H1 (cell line): ENCODE data around the gene ZMYM2. TPM values are rescaled to one million over a fixed set of nuclear protein-coding genes. Genes with fewer than 3 reads are reported as not detected.
A peak's percentile ranks its signal among the peaks of the same experiment; 100 is the strongest.

Source experiments
- CTCF ChIA-PET: fragments of 300-600 bp; sonication (Branson Sonifier 250); formaldehyde crosslinking; loops from one replicate; lab custom pipeline; 2021; ENCODE audit not compliant: partially characterized antibody; lab: Charles Lee
- POLR2A ChIA-PET: fragments of 300-600 bp; sonication (Branson Sonifier 250); formaldehyde crosslinking; loops from one replicate; lab custom pipeline; 2021; ENCODE audit warnings: inconsistent platforms; ENCODE audit not compliant: partially characterized antibody; lab: Charles Lee
- DNase-seq, 2 experiments: peaks; one replicate each; pipeline versions ENCODE4 v3.0.0 to v3.0.0-alpha.2; 2010 to 2022; ENCODE audit warnings: low spot score in 2 of 2, low read depth in 1 of 2, mixed read lengths in 1 of 2
- FAIRE-seq: peaks from 2 replicates; lab custom pipeline; 2011; peaks lifted over from hg19 to GRCh38; lab: Jason Lieb, UNC
- H2AFZ ChIP-seq: 2 replicates; pipeline ENCODE4 v1.8.1; 2012; ENCODE audit warnings: low read length, inconsistent platforms
- H2AK5ac ChIP-seq: 2 replicates; pipeline ENCODE4 v1.6.1; 2013; ENCODE audit warnings: low read depth, low read length
- H2BK120ac ChIP-seq: replicated peaks from 2 replicates; pipeline ENCODE3; 2013; ENCODE audit warnings: low read depth, low read length, inconsistent platforms
- H2BK12ac ChIP-seq: 2 replicates; pipeline ENCODE4 v1.6.1; 2013; ENCODE audit warnings: low read depth, low read length
- H2BK15ac ChIP-seq: 2 replicates; pipeline ENCODE4 v1.6.1; 2013; ENCODE audit warnings: low read length
- H2BK20ac ChIP-seq: 2 replicates; pipeline ENCODE4 v1.6.1; 2013; ENCODE audit warnings: low read length
- H2BK5ac ChIP-seq: 2 replicates; pipeline ENCODE4 v1.6.1; 2013; ENCODE audit warnings: low read depth, low read length
- H3K14ac ChIP-seq: 2 replicates; pipeline ENCODE4 v1.6.1; 2013; ENCODE audit warnings: inconsistent platforms; ENCODE audit not compliant: insufficient read length
- H3K18ac ChIP-seq: 2 replicates; pipeline ENCODE4 v1.6.1; 2013; ENCODE audit warnings: low read length; ENCODE audit errors: extremely low read depth
- H3K23ac ChIP-seq: 2 replicates; pipeline ENCODE4 v1.6.1; 2013; ENCODE audit warnings: inconsistent platforms; ENCODE audit not compliant: insufficient read length
- H3K23me2 ChIP-seq: 2 replicates; pipeline ENCODE4 v1.6.1; 2013; ENCODE audit warnings: low read depth, low read length
- H3K27ac ChIP-seq: 2 replicates; pipeline ENCODE4 v1.6.1; 2011; ENCODE audit warnings: low read depth, low read length, inconsistent platforms
- H3K27me3 ChIP-seq, 4 experiments: replicated peaks in 1 of 4; 1 replicate in 1 of 4; 2 replicates in 3 of 4; pipeline versions ENCODE4 v1.6.1 to v1.8.1; 2011 to 2013; ENCODE audit warnings: low read length in 3 of 4, mild to moderate bottlenecking in 3 of 4, inconsistent platforms in 2 of 4, mixed read lengths in 2 of 4, moderate library complexity in 1 of 4; ENCODE audit not compliant: control insufficient read depth in 3 of 4, insufficient read depth in 3 of 4; ENCODE audit errors: extremely low read depth in 1 of 4
- H3K36me3 ChIP-seq, 4 experiments: 2 replicates each; pipeline versions ENCODE4 v1.6.1 to v1.8.1; 2011 to 2013; ENCODE audit warnings: mild to moderate bottlenecking in 4 of 4, low read length in 3 of 4, moderate library complexity in 2 of 4, control low read depth in 1 of 4, inconsistent platforms in 1 of 4; ENCODE audit not compliant: insufficient read depth in 4 of 4, control insufficient read depth in 2 of 4
- H3K4ac ChIP-seq: replicated peaks from 2 replicates; pipeline ENCODE3; 2013; ENCODE audit warnings: low read length, low read depth, mixed read lengths, inconsistent platforms; ENCODE audit not compliant: insufficient read length
- H3K4me1 ChIP-seq, 4 experiments: replicated peaks in 1 of 4; 1 replicate in 1 of 4; 2 replicates in 3 of 4; pipeline versions ENCODE4 v1.6.1 to v1.8.1; 2011 to 2013; ENCODE audit warnings: low read length in 3 of 4, inconsistent platforms in 2 of 4, mixed read lengths in 1 of 4; ENCODE audit not compliant: insufficient read depth in 4 of 4, control insufficient read depth in 3 of 4
- H3K4me2 ChIP-seq, 2 experiments: 2 replicates each; pipeline versions ENCODE4 v1.6.1 to v1.8.1; 2011 to 2013; ENCODE audit warnings: low read depth in 2 of 2, low read length in 2 of 2, control low read depth in 1 of 2, inconsistent platforms in 1 of 2, mild to moderate bottlenecking in 1 of 2; ENCODE audit not compliant: insufficient read depth in 1 of 2
- H3K4me3 ChIP-seq, 4 experiments: fragments of 200-600, 300-600 bp in 1 of 4; sonication (generic), shearing (Covaris generic), sonication (Bioruptor Twin) in 1 of 4; 2 replicates each; pipeline versions ENCODE4 v1.5.1 to v1.8.1; 2011 to 2016; ENCODE audit warnings: low read length in 4 of 4, low read depth in 3 of 4, control low read depth in 2 of 4, inconsistent platforms in 2 of 4, mild to moderate bottlenecking in 2 of 4, mixed read lengths in 1 of 4, moderate library complexity in 1 of 4; ENCODE audit not compliant: insufficient read depth in 2 of 4; ENCODE audit errors: extremely low read depth in 1 of 4
- H3K56ac ChIP-seq: replicated peaks from 2 replicates; pipeline ENCODE3; 2013; ENCODE audit warnings: low read depth, mild to moderate bottlenecking, mixed read lengths, low read length, inconsistent platforms; ENCODE audit not compliant: insufficient read length
- H3K79me1 ChIP-seq: 2 replicates; pipeline ENCODE4 v1.6.1; 2013; ENCODE audit warnings: low read depth, low read length, control low read depth
- H3K79me2 ChIP-seq, 2 experiments: 2 replicates each; pipeline versions ENCODE4 v1.6.1 to v1.8.1; 2012 to 2013; ENCODE audit warnings: low read length in 2 of 2, mild to moderate bottlenecking in 2 of 2, inconsistent platforms in 1 of 2; ENCODE audit not compliant: insufficient read depth in 2 of 2, control insufficient read depth in 1 of 2
- H3K9ac ChIP-seq, 4 experiments: replicated peaks in 1 of 4; 1 replicate in 1 of 4; 2 replicates in 3 of 4; pipeline versions ENCODE4 v1.6.1 to v1.8.1; 2011 to 2013; ENCODE audit warnings: low read depth in 3 of 4, low read length in 3 of 4, control low read depth in 2 of 4, mild to moderate bottlenecking in 2 of 4, moderate library complexity in 2 of 4, inconsistent platforms in 1 of 4; ENCODE audit errors: extremely low read depth in 1 of 4
- H3K9me3 ChIP-seq, 2 experiments: 2 replicates each; pipeline versions ENCODE4 v1.6.1 to v1.8.1; 2012 to 2013; ENCODE audit warnings: mild to moderate bottlenecking in 2 of 2, moderate library complexity in 2 of 2, control low read depth in 1 of 2, inconsistent platforms in 1 of 2, low read depth in 1 of 2, low read length in 1 of 2, mixed read lengths in 1 of 2; ENCODE audit not compliant: insufficient read depth in 2 of 2
- H4K20me1 ChIP-seq, 2 experiments: replicated peaks in 1 of 2; 2 replicates each; pipeline versions ENCODE3 to v1.8.1; 2011 to 2013; ENCODE audit warnings: inconsistent platforms in 2 of 2, low read length in 2 of 2, mild to moderate bottlenecking in 1 of 2; ENCODE audit not compliant: insufficient read depth in 2 of 2, control insufficient read depth in 1 of 2
- H4K5ac ChIP-seq: 2 replicates; pipeline ENCODE4 v1.6.1; 2013; ENCODE audit warnings: low read length, low read depth, mixed read lengths, inconsistent platforms; ENCODE audit not compliant: insufficient read length
- H4K8ac ChIP-seq: 2 replicates; pipeline ENCODE4 v1.8.0; 2013; ENCODE audit warnings: mild to moderate bottlenecking, moderate library complexity, low read length, inconsistent platforms; ENCODE audit not compliant: insufficient read depth; ENCODE audit errors: extremely low read depth
- H4K91ac ChIP-seq: replicated peaks from 2 replicates; pipeline ENCODE3; 2013; ENCODE audit warnings: low read length, mixed read lengths, inconsistent platforms; ENCODE audit not compliant: insufficient read length
- BCL11A ChIP-seq, 2 experiments: IDR thresholded peaks; one replicate each; pipeline ENCODE4 v1.6.1; 2011; ENCODE audit warnings: low read depth in 2 of 2, low read length in 2 of 2, mild to moderate bottlenecking in 2 of 2
- CBX8 ChIP-seq: fragments of 300-800, 300-1000 bp; sonication (generic); IDR thresholded peaks from 2 replicates; pipeline ENCODE4 v1.7.1; 2016; ENCODE audit warnings: low read depth, low read length, borderline replicate concordance
- CHD1 ChIP-seq: IDR thresholded peaks from 2 replicates; pipeline ENCODE4 v1.6.1; 2012; ENCODE audit warnings: low read depth, low read length, improper control_type of control experiment
- CTBP2 ChIP-seq: IDR thresholded peaks from 2 replicates; pipeline ENCODE4 v1.7.0; 2011; ENCODE audit warnings: borderline replicate concordance, mild to moderate bottlenecking, moderate library complexity, mixed read lengths, low read length; ENCODE audit not compliant: insufficient read depth, insufficient read length
- FOSL1 ChIP-seq: IDR thresholded peaks from 2 replicates; pipeline ENCODE4 v1.6.1; 2011; ENCODE audit warnings: mild to moderate bottlenecking, low read depth, low read length, moderate library complexity; ENCODE audit not compliant: insufficient read depth
- HDAC6 ChIP-seq: IDR thresholded peaks from one replicate; pipeline ENCODE4 v1.7.1; 2012; ENCODE audit warnings: low read depth, mild to moderate bottlenecking, inconsistent platforms, low read length, moderate library complexity
- KDM1A ChIP-seq: fragments of 200-600, 300-600 bp; sonication (generic); IDR thresholded peaks from 2 replicates; pipeline ENCODE4 v1.7.1; 2016; ENCODE audit warnings: mild to moderate bottlenecking, low read length, borderline replicate concordance
- SIX5 ChIP-seq: IDR thresholded peaks from 2 replicates; pipeline ENCODE4 v1.6.1; 2011; ENCODE audit warnings: mild to moderate bottlenecking, low read depth, low read length
- SP2 ChIP-seq: IDR thresholded peaks from 2 replicates; pipeline ENCODE4 v1.6.1; 2012; ENCODE audit warnings: mild to moderate bottlenecking, low read length, inconsistent platforms
- SP4 ChIP-seq: IDR thresholded peaks from 2 replicates; pipeline ENCODE4 v1.6.1; 2012; ENCODE audit warnings: low read length, inconsistent platforms
- WGBS, 2 experiments: shearing (Covaris generic) in 1 of 2; methylation state at CpG; one replicate each; pipeline versions ENCODE4 v1.1.6 to v1.1.7; 2013 to 2015; ENCODE audit warnings: low lambda C conversion rate in 2 of 2, mixed read lengths in 2 of 2, inconsistent platforms in 1 of 2, low coverage in 1 of 2, missing lambda C conversion rate in 1 of 2; ENCODE audit not compliant: insufficient replicate concordance in 2 of 2, insufficient coverage in 1 of 2, insufficient read length in 1 of 2; ENCODE audit errors: extremely low coverage in 1 of 2, missing lambda C conversion rate in 1 of 2; 5-methylcytosine and 5-hydroxymethylcytosine counted together
- polyA plus RNA-seq, 7 experiments: library from polyadenylated mRNA; depleted of rRNA in 3 of 7; stranded (reverse) in 5 of 7; unstranded in 2 of 7; fragments of >200 nt in 5 of 7; fragments of 200-250 nt in 2 of 7; gene quantifications; 1 replicate in 5 of 7; 2 replicates in 1 of 7; 4 replicates in 1 of 7; pipeline versions ENCODE4 v1.2.1 to v1.2.3, GENCODE V29; 2011 to 2013; ENCODE audit warnings: missing spikeins in 2 of 7, mixed read lengths in 2 of 7
- total RNA-seq: library from RNA; stranded (reverse); fragmentation: NEBNext Ultra II Directional; extraction: Animal tissue kit (Norgen Biotek cat#: 25700); gene quantifications from 2 replicates; pipeline ENCODE4 v1.2.1, GENCODE V29; 2021
- TF ChIP-seq, protein P1 (sequence below): IDR thresholded peaks from 2 replicates; pipeline ENCODE4 v1.6.1; 2011; ENCODE audit warnings: low read depth, mild to moderate bottlenecking, low read length; ENCODE audit not compliant: insufficient read depth
- TF ChIP-seq, protein P2 (sequence below): IDR thresholded peaks from 2 replicates; pipeline ENCODE4 v1.6.1; 2012; ENCODE audit warnings: low read length, inconsistent platforms

ZMYM2 gene
- total and polyA plus RNA-seq, 2 of the 8 experiments (the other 6 are each of a cell fraction or from before 2014, with no cell fraction given): 41.2 to 159 TPM

DNA sequence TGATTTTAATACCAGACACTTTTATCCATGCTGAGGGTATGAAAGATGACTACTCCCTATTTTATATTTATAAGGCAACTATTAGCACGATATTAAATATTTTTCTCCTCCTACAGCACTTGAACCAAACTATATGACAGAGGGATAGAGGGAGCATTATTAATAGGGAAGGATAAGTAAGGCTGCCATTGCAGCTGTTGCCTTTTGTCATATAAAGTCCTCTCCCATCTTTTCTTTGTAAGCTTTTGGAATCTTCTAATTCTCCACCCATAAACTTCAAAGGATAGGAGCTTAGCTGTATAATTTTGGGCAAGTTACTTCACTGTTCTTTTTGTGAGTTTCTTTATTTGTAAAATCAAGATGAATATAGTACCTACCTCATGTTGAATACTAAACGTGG lies 95.4 kb downstream of the ZMYM2 start:
- ChIA-PET CTCF (no interaction called here), POLR2A (no interaction called here)
- H4K20me1 ChIP-seq: peaks cover 2 to 4% of the 10 kb centered on the region in 2 experiments
- H2BK120ac ChIP-seq: no peak overlapping the region
- H3K4me2 ChIP-seq: peak overlapping the region in 1 of 2 experiments; percentile 50; a peak in 1 of 4 replicates
- peaks cover 0 to 21% (median 5%) of the 10 kb centered on the region in 4 experiments; a peak in 4 of 7 replicates for H3K4me1 ChIP-seq
- H3K4ac ChIP-seq: no peak overlapping the region
- H3K27ac ChIP-seq: no peak overlapping the region
- H4K8ac ChIP-seq: no peak overlapping the region
- no peak overlapping the region for H3K9ac ChIP-seq
- no peak overlapping the region for H2AK5ac ChIP-seq
- no peak overlapping the region for H2AFZ ChIP-seq
- no peak overlapping the region for H2BK20ac ChIP-seq
- H3K27me3 ChIP-seq: no peaks in the 10 kb centered on the region
- no peak overlapping the region for H3K23ac ChIP-seq
- no peak overlapping the region for H3K56ac ChIP-seq
- no peak overlapping the region for H2BK15ac ChIP-seq
- no peak for FAIRE-seq
- peaks cover 0 to 57% (median 7%) of the 10 kb centered on the region in 4 experiments; a peak in 4 of 8 replicates for H3K36me3 ChIP-seq
- H3K9me3 ChIP-seq: no peaks in the 10 kb centered on the region
- H3K14ac ChIP-seq: no peak overlapping the region
- H3K79me2 ChIP-seq: peaks cover 0 to 12% of the 10 kb centered on the region in 2 experiments; a peak in 1 of 4 replicates
- no peak overlapping the region for H2BK5ac ChIP-seq
- no peak overlapping the region for H3K18ac ChIP-seq
- H4K91ac ChIP-seq: no peak overlapping the region
- DNase-seq: no peak
- H2BK12ac ChIP-seq: no peak overlapping the region
- no peaks in the 10 kb centered on the region for H3K23me2 ChIP-seq
- H4K5ac ChIP-seq: no peak overlapping the region
- peaks cover 3% of the 10 kb centered on the region; the same call in 1 of the 2 replicates for H3K79me1 ChIP-seq
- H3K4me3 ChIP-seq: no peak overlapping the region
- 84% methylated on average over 2 of the region's 2 CpGs; no CpG with 5 or more reads in 1 of the 2 experiments for WGBS, 2 experiments
- TF ChIP-seq HDAC6 (no peak), CTBP2 (no peak), SP4 (no peak), SP2 (no peak), KDM1A (no peak), CBX8 (no peak), SIX5 (no peak), BCL11A (IDR thresholded peaks at IDR 0.05; ENCODE audit: low read depth in 2 of 2, low read length in 2 of 2) (no peak), FOSL1 (no peak), CHD1 (no peak)
- TF ChIP-seq, protein P1, sequence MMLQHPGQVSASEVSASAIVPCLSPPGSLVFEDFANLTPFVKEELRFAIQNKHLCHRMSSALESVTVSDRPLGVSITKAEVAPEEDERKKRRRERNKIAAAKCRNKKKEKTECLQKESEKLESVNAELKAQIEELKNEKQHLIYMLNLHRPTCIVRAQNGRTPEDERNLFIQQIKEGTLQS: no peak
- TF ChIP-seq, protein P2, sequence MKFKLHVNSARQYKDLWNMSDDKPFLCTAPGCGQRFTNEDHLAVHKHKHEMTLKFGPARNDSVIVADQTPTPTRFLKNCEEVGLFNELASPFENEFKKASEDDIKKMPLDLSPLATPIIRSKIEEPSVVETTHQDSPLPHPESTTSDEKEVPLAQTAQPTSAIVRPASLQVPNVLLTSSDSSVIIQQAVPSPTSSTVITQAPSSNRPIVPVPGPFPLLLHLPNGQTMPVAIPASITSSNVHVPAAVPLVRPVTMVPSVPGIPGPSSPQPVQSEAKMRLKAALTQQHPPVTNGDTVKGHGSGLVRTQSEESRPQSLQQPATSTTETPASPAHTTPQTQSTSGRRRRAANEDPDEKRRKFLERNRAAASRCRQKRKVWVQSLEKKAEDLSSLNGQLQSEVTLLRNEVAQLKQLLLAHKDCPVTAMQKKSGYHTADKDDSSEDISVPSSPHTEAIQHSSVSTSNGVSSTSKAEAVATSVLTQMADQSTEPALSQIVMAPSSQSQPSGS: no peak
